ENCODE measurements around the gene SHCBP1L. TPM values are rescaled to one million over a fixed set of nuclear protein-coding genes. Genes with fewer than 3 reads are reported as not detected.

The SHCBP1L gene
- total RNA-seq: not detected

- H3K4me3 Mint-ChIP-seq: peak within 1 kb of the TSS; percentile 57
- no peak within 1 kb of the TSS for H3K27ac Mint-ChIP-seq
- DNase-seq: peak; percentile 15
- peaks cover 4% of the 10 kb centered on the region for H3K4me1 Mint-ChIP-seq (ENCODE audit: low read depth)
- H3K36me3 Mint-ChIP-seq (ENCODE audit: low read depth): no peaks in the 10 kb centered on the region
- intact Hi-C loops (cut with micrococcal nuclease): no loop called here
- no peaks in the 10 kb centered on the region for H3K9me3 Mint-ChIP-seq
- H3K27me3 Mint-ChIP-seq (ENCODE audit: low read depth): peaks cover 17% of the 10 kb centered on the region
- CTCF ChIA-PET: no interaction called here
Measured at GRCh38 chr1:182952677-182953444, at the start of gene SHCBP1L. SHCBP1L (minus strand) TSS chr1:182953166; CDS start chr1:182953133, 33 bp downstream.

- CTCF ChIA-PET: interaction anchor here (1.4 kb wide), 1 partner anchor 14 kb away, joined by 4 read pairs; no protein-coding TSS in a partner anchor
- H3K4me1 Mint-ChIP-seq (ENCODE audit: low read depth): no peaks in the 10 kb centered on the region
- H3K36me3 Mint-ChIP-seq (ENCODE audit: low read depth): no peaks in the 10 kb centered on the region
Measured at GRCh38 chr1:183002267-183002666, 49.3 kb upstream of the SHCBP1L start.

GRCh38 chr1:183000167-183000962 lies 47.4 kb upstream of the SHCBP1L start:
- no peaks in the 10 kb centered on the region for H3K36me3 Mint-ChIP-seq (ENCODE audit: low read depth)
- DNase-seq: no peak
- H3K4me3 Mint-ChIP-seq: no peak overlapping the region
- H3K9me3 Mint-ChIP-seq: no peaks in the 10 kb centered on the region
- no peaks in the 10 kb centered on the region for H3K4me1 Mint-ChIP-seq (ENCODE audit: low read depth)
- H3K27ac Mint-ChIP-seq: no peak overlapping the region
- intact Hi-C loops (cut with micrococcal nuclease): no loop called here
- CTCF ChIA-PET: interaction anchor here (0.6 to 1.2 kb wide), 2 partner anchors 20 to 456 kb away, joined by 3 to 4 read pairs; no protein-coding TSS in a partner anchor
- peaks cover 35% of the 10 kb centered on the region for H3K27me3 Mint-ChIP-seq (ENCODE audit: low read depth)

More at GRCh38 chr1:183002267-183002666, 49.3 kb upstream of the SHCBP1L start:
- intact Hi-C loops (cut with micrococcal nuclease): no loop called here
- Mint-ChIP-seq H3K27ac (no peak overlapping the region), H3K4me3 (no peak overlapping the region), H3K27me3 (ENCODE audit: low read depth) (peaks cover 36% of the 10 kb centered on the region), H3K9me3 (peaks cover 3% of the 10 kb centered on the region)
- DNase-seq: no peak

- no peak for DNase-seq
- no peaks in the 10 kb centered on the region for H3K36me3 Mint-ChIP-seq (ENCODE audit: low read depth)
- H3K4me1 Mint-ChIP-seq (ENCODE audit: low read depth): no peaks in the 10 kb centered on the region
- H3K4me3 Mint-ChIP-seq: no peak overlapping the region
- intact Hi-C loops (cut with micrococcal nuclease): no loop called here
- CTCF ChIA-PET: no interaction called here
- peaks cover 27% of the 10 kb centered on the region for H3K27me3 Mint-ChIP-seq (ENCODE audit: low read depth)
- no peaks in the 10 kb centered on the region for H3K9me3 Mint-ChIP-seq
- H3K27ac Mint-ChIP-seq: no peak overlapping the region
Measured at GRCh38 chr1:182998482-182998881, 45.5 kb upstream of the SHCBP1L start.

- DNase-seq: no peak
- intact Hi-C loops (cut with micrococcal nuclease): no loop called here
- Mint-ChIP-seq H3K27ac (no peak overlapping the region), H3K4me1 (ENCODE audit: low read depth) (no peaks in the 10 kb centered on the region), H3K27me3 (ENCODE audit: low read depth) (peaks cover 27% of the 10 kb centered on the region), H3K4me3 (no peak overlapping the region), H3K9me3 (no peaks in the 10 kb centered on the region), H3K36me3 (ENCODE audit: low read depth) (no peaks in the 10 kb centered on the region)
- CTCF ChIA-PET: no interaction called here
Measured at GRCh38 chr1:182996816-182997215, 43.9 kb upstream of the SHCBP1L start.

- Mint-ChIP-seq H3K9me3 (no peaks in the 10 kb centered on the region), H3K27me3 (ENCODE audit: low read depth) (peaks cover 26% of the 10 kb centered on the region), H3K27ac (no peak overlapping the region), H3K36me3 (ENCODE audit: low read depth) (no peaks in the 10 kb centered on the region), H3K4me1 (ENCODE audit: low read depth) (no peaks in the 10 kb centered on the region), H3K4me3 (no peak overlapping the region)
- CTCF ChIA-PET: no interaction called here
- no peak for DNase-seq
- intact Hi-C loops (cut with micrococcal nuclease): no loop called here
Measured at GRCh38 chr1:182995894-182996293, 42.9 kb upstream of the SHCBP1L start.

GRCh38 chr1:182993746-182994145 lies 40.8 kb upstream of the SHCBP1L start:
- Mint-ChIP-seq H3K27me3 (ENCODE audit: low read depth) (peaks cover 30% of the 10 kb centered on the region), H3K9me3 (no peaks in the 10 kb centered on the region), H3K4me1 (ENCODE audit: low read depth) (no peaks in the 10 kb centered on the region), H3K4me3 (no peak overlapping the region), H3K27ac (no peak overlapping the region), H3K36me3 (ENCODE audit: low read depth) (no peaks in the 10 kb centered on the region)
- intact Hi-C loops (cut with micrococcal nuclease): no loop called here
- CTCF ChIA-PET: interaction anchor here (0.7 to 1.3 kb wide), 2 partner anchors 9 to 718 kb away, joined by 3 read pairs; no protein-coding TSS in a partner anchor
- no peak for DNase-seq

GRCh38 chr1:182990413-182991144 lies 37.6 kb upstream of the SHCBP1L start:
- H3K27me3 Mint-ChIP-seq (ENCODE audit: low read depth): peaks cover 21% of the 10 kb centered on the region
- H3K9me3 Mint-ChIP-seq: no peaks in the 10 kb centered on the region
- no peak overlapping the region for H3K4me3 Mint-ChIP-seq
- intact Hi-C loops (cut with micrococcal nuclease): no loop called here
- H3K36me3 Mint-ChIP-seq (ENCODE audit: low read depth): no peaks in the 10 kb centered on the region
- no peak overlapping the region for H3K27ac Mint-ChIP-seq
- H3K4me1 Mint-ChIP-seq (ENCODE audit: low read depth): no peaks in the 10 kb centered on the region
- CTCF ChIA-PET: no interaction called here
- DNase-seq: no peak

- Mint-ChIP-seq H3K27me3 (ENCODE audit: low read depth) (peaks cover 20% of the 10 kb centered on the region), H3K4me3 (no peak overlapping the region), H3K4me1 (ENCODE audit: low read depth) (peaks cover 2% of the 10 kb centered on the region), H3K9me3 (peaks cover 3% of the 10 kb centered on the region), H3K36me3 (ENCODE audit: low read depth) (no peaks in the 10 kb centered on the region), H3K27ac (no peak overlapping the region)
- intact Hi-C loops (cut with micrococcal nuclease): no loop called here
- CTCF ChIA-PET: no interaction called here
- DNase-seq: no peak
Measured at GRCh38 chr1:182985876-182986275, 32.9 kb upstream of the SHCBP1L start.

- no peak for DNase-seq
- Mint-ChIP-seq H3K9me3 (peaks cover 3% of the 10 kb centered on the region), H3K27me3 (ENCODE audit: low read depth) (peaks cover 13% of the 10 kb centered on the region), H3K4me1 (ENCODE audit: low read depth) (peaks cover 2% of the 10 kb centered on the region), H3K27ac (no peak overlapping the region), H3K4me3 (no peak overlapping the region), H3K36me3 (ENCODE audit: low read depth) (no peaks in the 10 kb centered on the region)
- CTCF ChIA-PET: no interaction called here
- intact Hi-C loops (cut with micrococcal nuclease): no loop called here
Measured at GRCh38 chr1:182984621-182985020, 31.7 kb upstream of the SHCBP1L start.

GRCh38 chr1:182984138-182984537 lies 31.2 kb upstream of the SHCBP1L start:
- Mint-ChIP-seq H3K36me3 (ENCODE audit: low read depth) (no peaks in the 10 kb centered on the region), H3K4me3 (no peak overlapping the region), H3K4me1 (ENCODE audit: low read depth) (peaks cover 2% of the 10 kb centered on the region), H3K9me3 (peaks cover 3% of the 10 kb centered on the region), H3K27me3 (ENCODE audit: low read depth) (peaks cover 13% of the 10 kb centered on the region), H3K27ac (no peak overlapping the region)
- CTCF ChIA-PET: no interaction called here
- intact Hi-C loops (cut with micrococcal nuclease): no loop called here
- no peak for DNase-seq

GRCh38 chr1:182978151-182978853 lies 25.3 kb upstream of the SHCBP1L start:
- peaks cover 6% of the 10 kb centered on the region for H3K27me3 Mint-ChIP-seq (ENCODE audit: low read depth)
- no peak overlapping the region for H3K27ac Mint-ChIP-seq
- H3K9me3 Mint-ChIP-seq: peaks cover 3% of the 10 kb centered on the region
- DNase-seq: no peak
- no peak overlapping the region for H3K4me3 Mint-ChIP-seq
- H3K36me3 Mint-ChIP-seq (ENCODE audit: low read depth): no peaks in the 10 kb centered on the region
- CTCF ChIA-PET: no interaction called here
- no peaks in the 10 kb centered on the region for H3K4me1 Mint-ChIP-seq (ENCODE audit: low read depth)
- intact Hi-C loops (cut with micrococcal nuclease): no loop called here
